ENCODE results near the gene MN1.

The MN1 gene

DNA sequence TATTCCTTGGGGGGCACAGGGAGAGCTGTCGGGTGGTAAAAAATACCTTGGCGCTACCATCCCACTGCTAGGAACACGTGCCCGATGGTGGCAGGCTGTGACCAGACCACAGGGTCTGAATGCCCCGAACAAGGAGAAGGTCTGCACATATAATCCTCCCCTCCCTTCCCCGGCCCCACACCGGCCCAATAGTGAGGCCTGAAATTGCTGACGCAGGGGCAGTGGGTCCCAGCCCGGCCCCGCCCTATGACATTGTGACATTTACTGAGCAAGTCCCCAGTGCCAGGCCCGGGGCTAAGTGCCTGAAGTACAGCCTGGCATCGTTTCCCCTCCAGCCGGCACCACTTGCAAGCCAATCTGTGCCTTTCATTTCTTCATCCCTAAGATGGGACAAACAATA lies 19.5 kb downstream of the MN1 start:
- no peak for FAIRE-seq

DNA sequence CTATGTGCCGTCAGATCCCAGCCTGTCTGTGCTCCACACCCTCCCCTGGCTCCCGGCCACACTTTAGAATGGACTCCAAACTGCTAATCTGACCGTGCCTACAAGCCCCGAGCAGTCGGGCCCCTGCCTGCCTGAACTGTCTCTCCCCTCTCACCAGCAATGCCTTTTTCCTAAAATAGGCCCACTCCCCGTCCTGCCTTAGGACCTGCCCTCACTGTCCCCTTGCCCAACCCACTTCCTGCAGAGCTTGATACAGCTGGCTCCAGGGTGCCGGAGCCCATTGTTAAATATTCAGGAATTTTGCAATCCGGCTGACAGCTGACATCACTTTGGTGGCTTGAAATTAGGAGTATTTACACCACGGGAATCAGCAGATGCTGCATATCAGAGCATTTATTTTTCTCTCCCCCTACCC lies 21.4 kb downstream of the MN1 start:
- FAIRE-seq = no peak

DNA sequence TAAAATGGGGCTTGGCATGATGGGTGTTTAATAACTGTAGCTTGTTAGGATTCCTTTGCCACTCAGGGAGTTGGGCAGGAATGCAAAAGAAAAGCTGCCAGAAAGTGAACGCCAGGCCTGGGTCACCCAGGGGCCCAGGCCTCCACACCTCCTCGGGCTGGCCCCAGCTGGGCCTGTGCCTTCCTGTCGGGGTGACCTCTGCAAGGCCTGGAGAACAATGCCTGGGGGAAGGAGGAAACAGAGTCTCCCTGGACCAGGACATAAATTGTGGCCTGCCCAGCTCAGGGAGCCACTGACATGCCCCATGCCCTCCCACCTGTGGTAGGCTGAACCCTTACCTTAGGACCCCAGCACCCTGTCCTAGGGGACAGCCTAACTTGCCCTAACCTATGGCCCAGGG lies 21.9 kb downstream of the MN1 start:
- no peak for FAIRE-seq

DNA sequence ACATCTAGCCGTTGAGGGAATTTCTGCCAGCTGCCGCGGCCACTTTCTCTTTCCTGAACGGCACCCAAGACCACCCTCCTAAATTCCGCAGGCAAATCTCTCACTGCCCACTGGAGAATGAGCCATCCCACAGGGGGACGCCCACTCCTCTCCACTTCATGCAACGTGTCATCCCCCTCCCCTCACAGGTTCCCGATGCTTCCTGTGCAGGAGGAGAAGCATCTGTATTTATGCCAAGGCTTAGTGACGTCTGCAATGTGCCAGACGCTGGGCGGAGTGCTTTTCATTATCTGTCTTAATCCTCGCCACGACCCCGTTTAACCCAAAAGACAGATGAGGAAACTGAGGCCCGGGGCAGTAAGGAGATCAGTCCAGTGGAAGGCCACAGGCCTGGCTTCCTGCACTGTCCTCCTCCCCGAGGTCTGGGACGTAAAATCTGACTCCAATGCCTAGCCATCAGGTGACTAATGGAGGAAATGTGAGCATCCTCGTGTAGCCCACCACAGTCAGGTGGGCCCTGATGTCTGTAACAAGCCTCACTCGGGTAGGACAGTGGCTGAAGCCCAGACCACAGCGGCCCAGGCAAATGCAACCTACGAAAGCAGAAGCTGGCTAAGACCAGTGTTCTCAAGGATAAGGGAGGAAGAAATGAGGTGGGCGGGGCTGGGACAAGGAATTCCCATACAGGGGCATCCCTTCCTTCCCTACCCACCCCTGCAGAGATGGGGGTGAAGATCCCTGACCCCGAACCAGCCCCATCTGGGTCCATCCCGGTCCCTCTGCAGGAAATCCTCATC lies 23.1 kb downstream of the MN1 start:
- FAIRE-seq = no peak

DNA sequence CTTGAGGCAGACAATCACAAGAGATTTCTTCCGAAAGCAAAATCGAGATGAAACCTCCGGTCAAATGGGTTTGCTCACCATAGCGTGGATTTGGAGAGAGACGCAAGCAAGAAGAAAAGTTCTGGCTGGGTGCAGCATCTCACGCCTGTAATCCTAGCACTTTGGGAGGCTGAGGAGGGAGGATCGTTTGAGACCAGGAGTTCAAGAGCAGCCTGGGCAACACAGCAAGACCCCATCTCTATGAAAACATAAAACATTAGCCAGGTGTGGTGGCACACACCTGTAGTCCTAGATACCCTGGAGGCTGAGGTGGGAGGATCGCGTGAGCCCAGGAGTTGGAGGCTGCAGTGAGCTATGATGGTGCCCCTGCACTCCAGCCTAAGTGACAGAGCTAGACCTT lies 24.4 kb downstream of the MN1 start:
- no peak for FAIRE-seq

DNA sequence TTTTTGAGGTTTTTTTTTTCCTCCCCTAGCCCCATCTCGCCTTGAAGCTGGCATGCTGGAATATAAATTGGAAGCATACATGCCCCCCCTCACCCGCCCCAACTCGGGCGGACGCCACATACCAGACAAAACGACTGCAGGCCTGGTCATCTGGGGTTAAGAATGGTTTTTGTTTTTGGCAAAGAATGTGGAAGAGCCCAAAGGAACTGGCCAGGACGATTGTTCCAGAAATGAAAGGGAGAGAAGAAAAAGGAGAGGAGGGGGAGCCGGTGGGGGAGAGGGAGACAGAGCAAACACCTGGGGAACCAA lies 25.0 kb downstream of the MN1 start:
- no peak for FAIRE-seq

DNA sequence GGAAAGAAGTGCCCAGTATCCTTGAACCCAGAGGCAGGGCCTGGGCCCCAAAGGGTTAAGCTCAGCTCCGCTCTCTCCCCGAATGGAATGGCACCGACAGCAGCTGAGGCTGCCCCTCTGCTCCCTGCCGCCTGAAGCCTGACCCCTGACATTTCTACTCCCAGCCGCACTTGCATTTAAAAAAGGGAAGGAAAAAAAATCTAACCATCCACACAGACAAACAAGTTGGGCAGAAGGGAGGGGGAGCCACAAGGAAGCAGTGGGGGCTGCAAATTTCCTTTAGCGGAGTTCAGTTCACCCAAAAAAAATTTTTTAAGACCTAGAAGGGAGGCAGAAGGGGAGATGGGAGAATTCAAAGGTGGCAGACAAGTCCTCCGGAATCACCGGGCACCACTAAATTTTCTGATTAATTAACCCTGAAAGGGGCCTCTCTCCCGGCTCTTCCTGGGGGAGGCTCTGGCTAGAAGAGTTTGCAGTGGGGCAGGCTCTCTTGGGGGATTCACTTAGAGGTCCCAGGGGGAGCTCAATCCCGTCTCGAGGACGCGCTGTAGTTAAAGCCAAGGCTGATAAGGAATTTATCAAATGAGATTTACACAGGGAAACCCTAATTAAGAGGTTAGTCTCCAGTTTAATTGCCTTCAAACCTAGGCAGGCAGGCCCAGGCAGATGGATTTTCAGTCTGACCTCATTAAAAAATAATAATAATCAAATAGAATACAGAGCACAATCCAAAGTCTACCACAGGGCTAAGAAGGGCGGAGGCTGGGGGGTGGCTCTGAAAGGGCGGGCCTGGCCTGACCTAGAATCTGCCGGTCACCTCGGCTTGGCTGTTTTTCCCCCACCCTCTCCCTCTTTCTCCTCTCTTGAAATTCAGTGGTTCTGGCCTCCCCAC lies 25.6 kb downstream of the MN1 start:
- FAIRE-seq = no peak

DNA sequence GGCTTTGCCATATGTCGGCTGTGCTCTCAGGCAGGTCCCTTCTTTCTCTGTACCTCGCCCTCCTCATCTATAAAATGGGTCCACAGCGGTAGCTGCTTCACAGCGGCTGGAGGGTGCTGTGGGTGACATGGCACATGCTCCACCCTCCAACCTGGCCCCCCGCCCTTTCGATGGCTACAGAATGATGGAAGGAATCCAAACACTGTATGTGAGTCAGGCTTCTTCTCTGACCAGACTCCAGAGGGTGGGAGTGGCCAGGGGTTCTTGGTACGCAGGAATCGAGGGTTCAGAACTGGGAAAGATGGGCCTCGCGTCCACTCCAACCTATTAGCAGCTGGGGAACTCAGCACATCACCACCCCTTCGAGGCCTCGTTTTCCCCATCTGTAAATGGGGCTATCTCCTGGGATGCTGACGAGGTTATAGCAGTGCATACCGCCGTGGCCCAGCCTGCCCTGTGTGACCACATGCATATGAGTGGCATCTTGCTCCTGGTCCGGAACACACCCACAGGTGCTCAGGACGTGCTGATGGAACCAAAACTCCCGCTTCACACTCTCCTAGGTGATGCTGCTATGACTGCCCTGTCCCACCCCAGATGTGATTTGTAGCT lies 26.4 kb downstream of the MN1 start:
- FAIRE-seq = no peak

DNA sequence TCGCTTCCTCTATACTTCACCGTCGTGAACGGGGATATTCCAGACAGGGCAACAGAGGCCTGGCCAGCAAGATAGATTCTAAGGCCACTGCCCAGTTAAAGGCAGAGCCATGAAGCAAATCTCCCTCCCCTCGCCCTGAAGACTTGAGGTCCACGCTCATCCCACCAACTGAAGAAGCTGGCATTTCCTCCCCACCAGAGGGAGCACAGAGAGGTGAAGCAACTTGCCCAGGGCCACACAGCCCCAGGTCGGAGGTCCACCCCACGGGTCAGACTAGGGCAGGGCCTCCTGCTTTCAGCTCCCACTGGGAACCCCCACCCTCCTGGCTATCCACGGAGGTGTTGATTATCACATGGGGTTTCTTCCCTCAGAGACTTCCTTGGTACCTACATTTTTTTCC lies 27.4 kb downstream of the MN1 start:
- FAIRE-seq = no peak

DNA sequence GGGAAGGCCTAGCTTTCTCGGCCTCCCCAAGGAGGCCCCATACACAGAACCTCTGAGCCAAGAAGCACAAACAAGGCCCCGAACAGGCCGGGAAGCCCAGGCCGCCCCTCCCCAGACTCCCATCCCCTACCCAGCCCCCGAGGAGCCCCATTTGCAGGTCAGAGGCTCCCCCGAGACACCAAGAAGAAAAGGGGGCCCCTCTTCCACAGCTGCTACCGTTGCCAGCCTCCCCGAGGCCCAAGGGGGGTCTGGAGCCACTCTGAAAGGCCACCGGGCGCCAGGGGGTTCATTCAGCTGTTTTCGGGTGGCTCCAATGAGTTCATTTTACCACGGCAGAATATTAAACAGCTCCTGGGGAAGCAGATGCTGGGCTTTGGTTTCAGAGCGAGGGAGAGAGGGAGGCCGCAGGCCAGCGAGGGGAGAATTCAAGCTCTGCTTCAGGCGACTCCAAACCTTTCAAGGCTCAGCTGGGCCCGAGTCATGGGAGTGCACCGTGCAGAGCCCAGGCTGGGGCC lies 28.5 kb downstream of the MN1 start:
- no peak for FAIRE-seq

DNA sequence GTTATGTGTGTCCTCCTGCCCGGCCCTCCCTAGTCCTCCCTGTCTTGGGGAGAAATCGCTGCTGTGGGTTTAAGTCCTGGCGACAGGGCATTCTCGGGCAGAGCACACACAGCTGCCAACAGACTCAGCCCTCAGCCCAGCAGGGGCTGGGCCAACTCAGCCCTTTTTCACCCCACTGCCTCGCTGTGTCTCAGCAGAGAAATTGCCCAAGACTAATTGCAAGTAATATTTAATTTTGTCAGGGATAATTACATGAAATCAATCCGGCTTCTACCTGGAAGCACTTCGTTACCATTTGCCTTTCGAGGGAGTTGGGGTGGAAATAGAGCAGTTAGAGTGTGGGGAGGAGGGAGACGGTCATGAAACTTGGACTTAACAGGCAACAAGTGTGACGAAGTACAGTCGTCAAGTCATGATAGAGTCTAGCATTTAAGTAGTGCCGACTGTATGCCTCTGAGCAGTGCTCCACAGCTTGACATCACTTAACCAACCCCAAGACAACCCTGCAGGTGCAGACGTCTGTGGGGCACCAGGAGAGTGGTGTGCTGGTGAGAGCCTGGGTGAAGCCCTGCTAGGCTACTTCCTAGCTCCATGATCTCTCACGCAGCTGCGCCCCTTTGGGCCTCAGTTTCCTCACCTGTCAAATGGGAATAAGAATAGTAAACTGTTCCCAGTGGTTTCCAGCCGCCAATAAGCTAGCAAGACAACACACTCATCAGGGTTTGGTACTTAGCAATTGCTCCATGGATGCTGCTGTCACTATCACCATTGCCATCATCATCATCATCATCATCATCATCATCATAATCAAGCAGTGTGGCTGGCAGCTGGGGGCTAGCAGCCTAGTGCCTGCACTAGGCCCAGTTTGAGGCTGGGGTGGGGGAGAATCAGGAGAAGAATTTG lies 29.2 kb downstream of the MN1 start:
- FAIRE-seq = no peak

DNA sequence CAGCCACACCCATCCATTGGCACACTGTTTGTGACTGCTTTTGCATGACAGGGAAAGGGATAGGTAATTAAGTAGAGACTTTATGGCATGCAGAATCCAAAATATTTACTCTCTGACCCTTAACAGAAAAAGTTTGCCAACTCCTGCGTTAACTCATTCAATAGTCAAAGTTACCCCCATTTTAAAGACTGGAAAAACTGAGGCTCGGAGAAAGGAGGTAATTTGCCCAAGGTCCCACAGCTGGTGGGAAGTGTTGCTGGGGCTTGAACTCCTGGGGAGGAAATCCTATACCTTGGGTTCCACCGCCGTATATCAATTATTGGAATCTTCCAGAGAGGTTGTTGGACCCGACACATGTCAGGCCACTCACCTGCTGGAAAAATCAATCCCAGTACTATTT lies 29.9 kb downstream of the MN1 start:
- no peak for FAIRE-seq

DNA sequence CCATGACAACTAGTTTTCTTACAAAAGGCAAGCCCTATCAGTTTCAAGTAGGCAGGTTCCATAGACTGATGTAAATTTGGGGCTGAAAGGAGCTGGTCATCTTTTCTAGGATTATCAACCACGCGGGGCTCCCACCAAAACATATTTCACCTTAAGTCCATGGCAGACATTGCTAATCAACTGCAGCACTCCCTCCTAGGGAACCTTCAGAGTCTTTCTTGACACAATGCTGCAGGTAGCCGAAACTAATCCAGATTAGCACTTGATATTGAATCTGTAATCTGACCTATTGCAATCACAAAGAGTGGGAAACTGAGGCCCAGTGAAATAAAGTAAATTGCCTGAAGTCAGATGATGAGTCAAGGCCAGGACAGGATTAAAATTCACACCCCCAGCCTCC lies 32.5 kb downstream of the MN1 start:
- FAIRE-seq = no peak

DNA sequence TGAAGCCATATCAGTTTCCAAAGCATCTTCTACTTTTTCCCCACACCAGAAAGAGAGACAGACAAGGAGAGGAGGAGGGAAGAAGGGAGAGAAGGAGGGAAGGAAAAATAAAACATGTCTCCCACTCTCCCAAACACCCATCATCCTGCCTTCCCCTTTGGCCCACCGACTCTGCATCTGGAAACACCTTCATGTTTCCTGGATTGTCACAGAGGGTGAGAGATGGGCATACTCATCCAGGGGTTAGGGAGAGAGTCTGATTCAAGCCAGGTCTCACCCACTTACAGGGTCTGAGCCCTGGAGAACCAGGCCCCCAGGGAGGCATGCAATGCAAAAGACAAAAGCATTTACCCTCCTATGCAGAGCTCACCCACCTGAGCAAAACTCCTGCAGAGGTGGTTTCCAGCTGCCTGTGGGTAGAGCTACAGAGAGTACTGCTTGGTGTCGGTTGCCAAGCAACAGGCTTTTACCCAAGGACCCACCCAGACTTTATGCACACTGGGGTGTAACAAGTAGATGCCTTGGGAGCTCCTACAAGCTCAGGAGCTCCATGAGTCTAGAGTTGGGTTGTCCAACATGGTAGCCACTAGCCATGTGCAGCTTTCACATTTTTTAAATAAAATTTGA lies 33.4 kb downstream of the MN1 start:
- FAIRE-seq = no peak

DNA sequence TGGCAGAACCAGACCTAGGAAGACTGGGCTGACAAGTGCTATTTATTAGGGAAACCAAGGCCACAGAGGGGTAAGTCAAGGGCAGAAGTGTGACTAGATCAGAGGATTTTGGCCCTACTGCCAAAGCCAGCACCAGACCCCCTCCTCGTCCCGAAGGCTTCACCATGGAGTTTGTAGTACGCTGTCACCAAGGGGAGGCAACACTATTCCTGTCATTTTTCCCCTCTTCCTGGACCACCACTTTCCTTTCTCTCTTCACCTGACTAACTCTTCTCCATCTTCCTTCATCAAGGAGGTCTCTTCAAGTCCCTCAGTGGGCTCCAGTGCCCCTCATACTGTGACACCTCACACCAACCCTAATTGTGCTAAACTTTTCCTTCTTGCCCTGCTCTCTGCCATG lies 34.9 kb downstream of the MN1 start:
- no peak for FAIRE-seq

DNA sequence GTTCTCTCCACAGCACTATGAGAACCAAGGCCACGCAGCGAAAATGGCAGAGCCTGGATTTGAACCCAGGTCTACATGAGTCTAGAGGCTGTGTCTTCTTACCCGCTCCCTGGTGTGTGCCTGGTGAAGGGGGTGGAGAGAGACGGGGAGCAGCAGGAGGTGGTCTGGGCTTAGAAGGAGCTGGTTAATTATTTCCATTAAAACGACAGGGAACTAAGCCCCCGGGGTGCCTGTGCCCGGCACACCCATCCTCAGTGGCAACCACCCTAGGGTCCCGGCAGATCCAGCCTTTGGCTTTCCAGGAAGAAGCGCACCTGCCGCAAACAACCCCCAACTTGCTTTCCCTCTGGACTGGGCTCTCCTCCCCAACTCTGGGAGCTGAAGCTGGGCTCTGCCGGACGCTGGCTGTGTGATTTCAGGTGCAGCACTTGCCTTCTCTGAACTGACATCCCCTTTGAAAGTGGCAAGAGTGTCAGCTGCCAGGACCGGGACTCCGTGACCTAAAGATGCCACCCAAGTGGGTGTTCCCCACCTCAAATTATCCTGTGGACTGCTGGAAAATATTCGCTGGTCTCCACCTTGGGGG lies 35.8 kb downstream of the MN1 start:
- no peak for FAIRE-seq

DNA sequence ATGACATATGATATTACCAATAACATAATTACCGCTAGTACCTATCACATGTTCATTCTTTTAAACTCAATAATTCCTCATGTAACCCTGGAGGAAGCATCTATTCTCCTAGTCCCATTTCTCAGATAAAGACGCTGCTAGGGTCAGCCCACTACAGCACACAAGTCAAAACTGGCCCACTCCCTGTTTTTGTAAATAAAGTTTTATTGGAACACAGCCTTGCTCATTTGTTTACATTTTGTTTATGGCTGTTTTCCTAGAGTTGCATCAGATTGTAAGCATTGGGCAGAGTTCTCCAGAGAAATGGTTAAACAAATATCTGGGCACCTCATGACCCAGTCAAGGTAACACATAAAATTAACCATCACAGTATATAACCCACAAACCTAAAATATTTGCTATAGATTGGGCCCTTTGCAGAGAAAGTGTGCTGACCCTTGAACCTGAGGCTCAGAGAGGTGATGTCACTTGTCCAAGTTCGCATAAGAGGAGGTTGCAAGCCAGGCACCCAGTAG lies 36.8 kb downstream of the MN1 start:
- FAIRE-seq = no peak

DNA sequence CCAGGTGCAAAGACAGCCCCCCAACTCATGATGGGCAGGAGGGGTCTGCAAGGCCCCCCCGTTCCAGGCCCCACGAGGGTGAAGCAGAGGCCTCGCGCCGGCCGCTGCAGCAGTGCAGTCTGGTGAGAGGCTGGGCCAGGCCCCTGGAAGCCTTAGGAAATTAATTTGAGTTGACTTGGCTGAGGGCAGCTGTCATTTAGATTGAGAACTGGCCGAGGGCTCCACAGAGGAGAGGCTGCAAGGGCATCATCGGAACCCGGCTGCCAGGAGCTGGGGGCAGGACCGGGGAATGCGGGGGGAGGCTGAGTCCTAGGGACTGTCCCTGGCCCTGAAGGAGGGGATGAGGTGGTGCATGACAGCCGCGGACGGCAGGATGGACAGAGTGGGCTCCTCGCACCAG lies 39.9 kb downstream of the MN1 start:
- FAIRE-seq = no peak

DNA sequence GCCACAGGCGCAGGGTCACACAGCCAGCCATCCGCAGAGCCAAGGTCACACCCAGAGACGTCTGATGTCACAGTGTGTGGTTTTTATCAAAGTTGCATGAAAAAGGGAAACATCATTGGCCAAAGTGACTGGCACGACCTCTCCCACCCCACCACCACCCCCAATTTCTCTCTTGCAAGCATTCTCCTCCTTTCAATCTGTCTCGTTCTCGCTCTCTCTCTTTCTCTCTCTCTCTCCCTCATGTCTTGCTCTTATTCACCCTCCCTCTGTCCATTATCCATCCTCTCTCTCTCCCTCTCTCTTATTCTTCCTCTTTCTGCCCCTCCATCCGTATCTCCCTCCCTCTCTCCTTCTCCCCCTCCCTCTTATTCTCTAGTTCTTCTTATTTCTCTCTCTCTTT lies 40.6 kb downstream of the MN1 start:
- no peak for FAIRE-seq

DNA sequence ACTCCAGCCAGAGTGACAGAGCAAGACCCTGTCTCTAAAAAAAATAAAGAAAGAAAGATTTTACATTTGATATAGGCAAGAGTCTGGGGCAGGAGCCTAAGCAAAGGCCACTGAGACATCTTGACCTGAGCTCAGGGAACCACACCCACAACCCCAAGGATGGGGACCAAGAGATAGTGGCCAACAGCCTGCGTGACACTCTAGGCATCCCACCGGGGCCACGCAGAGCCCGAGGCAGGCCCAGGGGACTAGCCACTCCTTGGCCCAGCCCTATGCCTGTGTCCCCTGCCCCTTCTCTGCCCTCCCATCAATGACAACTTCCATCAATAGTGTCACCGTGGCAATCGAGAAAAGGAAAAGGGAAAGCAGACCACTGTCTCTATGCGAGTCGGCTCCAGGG lies 41.1 kb downstream of the MN1 start:
- FAIRE-seq = no peak

DNA sequence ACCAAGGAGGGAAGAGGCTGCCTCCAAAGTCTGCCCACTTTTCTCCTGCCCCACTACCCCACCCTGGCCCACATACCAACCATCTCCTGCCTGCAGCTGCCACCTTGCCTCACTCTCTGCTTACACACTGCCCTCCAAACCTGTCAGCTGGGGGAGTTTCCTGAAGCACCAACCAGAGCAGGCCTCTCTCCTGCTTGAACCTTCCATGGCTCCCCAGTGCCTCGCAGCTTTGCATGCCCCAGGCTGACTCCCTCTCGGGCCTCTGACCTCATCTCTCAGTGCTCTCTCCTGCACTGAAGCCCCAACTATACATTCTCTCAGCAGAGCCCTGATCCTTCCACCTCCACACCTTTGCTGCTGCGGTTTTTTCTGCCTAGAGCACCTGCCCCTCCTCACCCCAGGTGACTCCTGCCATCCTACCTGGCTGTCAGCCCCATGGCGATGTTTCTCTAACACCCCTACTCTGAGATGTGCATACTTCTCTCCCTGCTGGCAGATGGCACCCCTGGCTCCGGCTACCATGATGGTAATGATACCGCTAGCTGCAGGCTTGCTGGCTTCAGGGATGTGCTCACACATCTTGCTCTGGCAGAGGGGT lies 43.5 kb downstream of the MN1 start:
- FAIRE-seq = no peak

All from colon (tissue), 2 donors.